GM03348 (cell line): ENCODE results near the gene LHFPL6.

Experiments used
- DNase-seq: peaks from one replicate; pipeline ENCODE4 v3.0.0; 2012; ENCODE audit warnings: low spot score

Gene LHFPL6

GRCh38 chr13:39297664-39298171, 305.3 kb downstream of the LHFPL6 start:
- peak; percentile 38 for DNase-seq

GRCh38 chr13:39297023-39297422, 306.0 kb downstream of the LHFPL6 start:
- no peak for DNase-seq

GRCh38 chr13:39296193-39296592, 306.8 kb downstream of the LHFPL6 start:
- no peak for DNase-seq
